Measurements from ENCODE around the gene TRIM63. TPM values are rescaled to one million over a fixed set of nuclear protein-coding genes. Genes with fewer than 3 reads are reported as not detected.

Gene TRIM63
- total and polyA plus RNA-seq, 4 donors, result not detected

DNA sequence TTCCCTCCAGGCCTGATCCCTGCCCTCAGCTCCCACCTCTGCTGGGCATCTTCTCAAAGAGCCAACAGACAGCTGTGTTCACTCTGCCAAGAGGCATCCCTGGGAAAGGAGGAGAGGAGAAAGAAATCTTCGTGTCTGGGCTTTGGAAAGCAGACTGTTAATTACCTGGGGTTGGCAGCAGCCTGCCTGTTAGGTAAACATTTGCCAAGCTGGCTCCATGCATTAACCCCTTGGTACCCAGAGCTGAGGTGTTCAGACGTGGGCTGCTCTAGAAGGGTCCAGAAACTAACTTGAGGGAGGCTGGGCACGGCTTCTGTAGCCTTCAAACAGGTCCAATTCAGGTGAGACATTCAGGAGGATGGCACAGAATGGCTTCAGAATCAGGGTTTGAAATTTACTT, 54.6 kb downstream of the TRIM63 start:
- DNase-seq (ENCODE audit: low read depth in 4 of 6, low spot score in 6 of 6), result peak in 1 of 6 donors; percentile 25
- H3K27ac ChIP-seq (ENCODE audit: low read depth, low read length), result no peak overlapping the region

DNA sequence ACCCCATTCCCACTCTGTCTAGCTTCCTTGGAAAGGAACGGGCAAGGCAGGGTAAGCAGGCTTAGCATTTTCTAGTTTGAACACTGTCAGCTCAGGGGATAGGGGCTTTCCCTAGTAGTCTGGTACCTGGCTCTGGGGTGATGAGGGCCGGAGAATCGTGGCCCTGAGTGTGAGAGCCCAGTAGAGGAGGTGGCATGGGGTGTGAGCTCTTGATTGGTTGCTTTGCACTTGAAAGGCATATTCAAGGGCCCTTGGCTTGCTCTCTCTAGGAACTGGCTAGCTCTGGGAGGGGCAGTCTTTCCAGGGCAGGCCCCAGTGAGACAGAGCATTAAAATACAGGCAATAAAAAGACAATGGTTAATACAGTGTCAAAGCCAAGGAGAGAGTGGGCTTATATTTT, 56.6 kb downstream of the TRIM63 start:
- no peaks in the 10 kb centered on the region for H3K36me3 ChIP-seq (ENCODE audit: control insufficient read depth, insufficient read depth, low read length)
- no peak overlapping the region for H3K4me3 ChIP-seq (ENCODE audit: low read depth, low read length)
- H3K9me3 ChIP-seq (ENCODE audit: control insufficient read depth, insufficient read depth, low read length), result no peaks in the 10 kb centered on the region
- H3K27me3 ChIP-seq (ENCODE audit: control insufficient read depth, insufficient read depth, low read length), result no peaks in the 10 kb centered on the region
- no peak overlapping the region for H3K27ac ChIP-seq (ENCODE audit: low read depth, low read length)
- DNase-seq (ENCODE audit: low read depth in 4 of 6, low spot score in 6 of 6), result no peak
- H3K4me1 ChIP-seq (ENCODE audit: control insufficient read depth, insufficient read depth, low read length), result peaks cover under 1% of the 10 kb centered on the region
- 50% methylated on average over 3 of the region's 3 CpGs for WGBS (ENCODE audit: insufficient coverage)

More for the DNA sequence above, 54.6 kb downstream of the TRIM63 start:
- H3K27me3 ChIP-seq (ENCODE audit: control insufficient read depth, insufficient read depth, low read length), result no peaks in the 10 kb centered on the region
- 45% methylated on average over 3 of the region's 3 CpGs for WGBS (ENCODE audit: insufficient coverage)
- H3K9me3 ChIP-seq (ENCODE audit: control insufficient read depth, insufficient read depth, low read length), result no peaks in the 10 kb centered on the region
- H3K36me3 ChIP-seq (ENCODE audit: control insufficient read depth, insufficient read depth, low read length), result no peaks in the 10 kb centered on the region
- peaks cover 20% of the 10 kb centered on the region for H3K4me1 ChIP-seq (ENCODE audit: control insufficient read depth, insufficient read depth, low read length)
- no peak overlapping the region for H3K4me3 ChIP-seq (ENCODE audit: low read depth, low read length)

DNA sequence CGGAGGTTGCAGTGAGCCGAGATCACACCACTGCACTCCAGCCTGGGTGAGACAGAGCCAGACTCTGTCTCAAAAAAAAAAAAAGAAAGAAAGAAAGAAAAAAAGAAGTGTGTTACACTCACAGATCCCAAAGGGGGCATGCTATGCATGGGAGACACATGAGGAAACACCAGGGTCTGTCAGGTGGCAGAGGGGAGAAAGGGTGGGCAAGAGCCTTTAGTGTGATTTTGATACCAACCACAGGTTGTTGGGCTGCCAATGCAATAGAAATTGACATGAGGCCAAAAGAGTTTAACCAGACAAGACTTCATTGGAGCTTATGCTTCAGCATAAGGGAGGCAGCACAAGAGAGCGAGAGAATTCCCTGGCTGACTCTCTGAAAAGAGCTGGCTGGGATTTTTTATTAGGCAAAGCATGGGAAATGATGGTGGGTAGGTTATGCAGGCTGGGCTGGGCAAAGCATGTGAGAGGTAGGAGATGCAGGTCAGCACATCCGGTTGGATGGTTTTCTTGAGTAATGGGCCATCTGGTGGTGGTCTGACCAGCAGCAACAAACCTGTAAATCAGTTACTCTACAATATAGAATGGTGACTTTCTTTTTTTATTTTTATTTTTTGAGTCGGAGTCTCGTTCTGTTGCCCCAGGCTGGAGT, 57.5 kb downstream of the TRIM63 start:
- no peaks in the 10 kb centered on the region for H3K36me3 ChIP-seq (ENCODE audit: control insufficient read depth, insufficient read depth, low read length)
- 73% methylated on average over 3 of the region's 6 CpGs for WGBS (ENCODE audit: insufficient coverage)
- DNase-seq (ENCODE audit: low read depth in 4 of 6, low spot score in 6 of 6), result peak in 2 of 6 donors; percentile 68 to 84
- H3K27me3 ChIP-seq (ENCODE audit: control insufficient read depth, insufficient read depth, low read length), result no peaks in the 10 kb centered on the region
- no peaks in the 10 kb centered on the region for H3K4me1 ChIP-seq (ENCODE audit: control insufficient read depth, insufficient read depth, low read length)
- no peak overlapping the region for H3K27ac ChIP-seq (ENCODE audit: low read depth, low read length)
- no peaks in the 10 kb centered on the region for H3K9me3 ChIP-seq (ENCODE audit: control insufficient read depth, insufficient read depth, low read length)
- H3K4me3 ChIP-seq (ENCODE audit: low read depth, low read length), result no peak overlapping the region

DNA sequence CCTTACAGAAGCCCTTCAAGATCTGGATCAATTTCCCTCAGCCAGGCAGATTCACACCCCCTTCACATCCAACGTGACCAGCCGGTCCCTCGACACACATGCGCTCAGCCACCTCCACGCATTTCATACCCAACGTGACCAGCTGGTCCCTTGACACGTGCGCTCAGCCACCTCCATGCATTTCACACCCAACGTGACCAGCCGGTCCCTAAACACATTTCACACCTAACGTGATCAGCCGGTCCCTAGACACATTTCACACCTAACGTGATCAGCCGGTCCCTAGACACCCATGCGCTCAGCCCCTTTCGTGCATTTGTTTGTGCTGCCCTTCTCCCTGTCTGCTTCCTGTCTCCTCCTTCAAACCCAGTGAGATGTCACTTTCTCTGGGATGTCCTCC, 60.7 kb downstream of the TRIM63 start:
- no peaks in the 10 kb centered on the region for H3K4me1 ChIP-seq (ENCODE audit: control insufficient read depth, insufficient read depth, low read length)
- H3K9me3 ChIP-seq (ENCODE audit: control insufficient read depth, insufficient read depth, low read length), result no peaks in the 10 kb centered on the region
- H3K4me3 ChIP-seq (ENCODE audit: low read depth, low read length), result no peak overlapping the region
- 86% methylated on average over 16 of the region's 16 CpGs for WGBS (ENCODE audit: insufficient coverage)
- no peak overlapping the region for H3K27ac ChIP-seq (ENCODE audit: low read depth, low read length)
- no peaks in the 10 kb centered on the region for H3K36me3 ChIP-seq (ENCODE audit: control insufficient read depth, insufficient read depth, low read length)
- DNase-seq (ENCODE audit: low read depth in 4 of 6, low spot score in 6 of 6), result no peak
- H3K27me3 ChIP-seq (ENCODE audit: control insufficient read depth, insufficient read depth, low read length), result no peaks in the 10 kb centered on the region

DNA sequence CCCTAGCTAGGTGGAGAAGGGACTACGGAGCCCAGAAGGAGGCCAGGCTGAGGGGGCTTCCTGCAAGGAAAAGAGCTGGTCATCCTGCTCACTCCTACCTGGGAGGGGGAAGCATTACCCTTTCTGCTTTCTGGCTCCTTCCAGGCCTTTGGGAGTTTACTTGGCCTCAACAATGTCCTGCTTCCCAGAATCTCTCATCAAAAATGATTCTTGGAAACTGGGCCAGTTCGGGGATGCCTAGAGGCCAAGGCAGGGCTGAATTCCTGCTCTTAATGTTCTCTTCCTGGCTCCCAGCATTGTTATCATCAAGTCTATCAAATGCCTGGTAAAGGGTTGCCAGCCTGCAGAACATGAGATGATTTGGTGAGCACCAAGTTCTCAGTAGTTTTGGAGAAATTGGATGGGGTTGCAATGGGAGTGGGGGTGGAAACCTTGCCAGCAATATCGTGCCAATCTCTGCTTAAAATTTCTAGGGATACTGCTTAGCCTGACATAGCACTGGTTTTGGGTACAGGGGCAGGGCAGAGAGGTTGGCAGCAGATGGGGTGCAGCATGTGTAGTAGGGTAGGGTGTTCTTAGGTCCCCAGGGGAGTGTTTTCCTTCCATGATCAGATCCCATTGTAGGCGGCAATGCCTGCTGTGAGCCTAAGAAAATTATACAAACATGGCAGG, 61.9 kb downstream of the TRIM63 start:
- DNase-seq (ENCODE audit: low read depth in 4 of 6, low spot score in 6 of 6), result no peak
- no peaks in the 10 kb centered on the region for H3K27me3 ChIP-seq (ENCODE audit: control insufficient read depth, insufficient read depth, low read length)
- H3K27ac ChIP-seq (ENCODE audit: low read depth, low read length), result no peak overlapping the region
- no peaks in the 10 kb centered on the region for H3K4me1 ChIP-seq (ENCODE audit: control insufficient read depth, insufficient read depth, low read length)
- 72% methylated on average over 4 of the region's 4 CpGs for WGBS (ENCODE audit: insufficient coverage)
- no peaks in the 10 kb centered on the region for H3K36me3 ChIP-seq (ENCODE audit: control insufficient read depth, insufficient read depth, low read length)
- no peak overlapping the region for H3K4me3 ChIP-seq (ENCODE audit: low read depth, low read length)
- no peaks in the 10 kb centered on the region for H3K9me3 ChIP-seq (ENCODE audit: control insufficient read depth, insufficient read depth, low read length)

DNA sequence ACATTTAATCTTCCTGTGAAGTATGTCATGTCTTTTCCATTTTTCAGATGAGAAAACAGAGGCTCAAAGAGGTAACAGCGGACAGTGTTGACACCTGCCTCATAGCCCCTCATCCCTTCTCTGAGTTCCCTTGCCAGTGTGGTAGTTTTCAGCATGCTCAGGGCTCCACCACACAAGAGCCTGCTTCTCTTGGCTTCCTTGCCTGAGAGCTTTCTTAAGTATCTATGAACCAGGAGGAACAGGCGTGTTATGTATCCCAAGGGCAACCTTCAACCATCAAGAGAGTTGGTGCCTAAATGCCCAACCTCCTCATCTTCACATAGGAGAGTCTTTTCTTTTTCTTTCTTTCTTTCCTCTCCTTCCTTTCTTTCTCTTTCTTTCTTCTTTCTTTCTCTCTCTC, 63.7 kb downstream of the TRIM63 start:
- WGBS (ENCODE audit: insufficient coverage), result 57% methylated on average over 2 of the region's 2 CpGs
- no peaks in the 10 kb centered on the region for H3K36me3 ChIP-seq (ENCODE audit: control insufficient read depth, insufficient read depth, low read length)
- no peak overlapping the region for H3K4me3 ChIP-seq (ENCODE audit: low read depth, low read length)
- no peaks in the 10 kb centered on the region for H3K27me3 ChIP-seq (ENCODE audit: control insufficient read depth, insufficient read depth, low read length)
- H3K27ac ChIP-seq (ENCODE audit: low read depth, low read length), result no peak overlapping the region
- no peak for DNase-seq (ENCODE audit: low read depth in 4 of 6, low spot score in 6 of 6)
- H3K9me3 ChIP-seq (ENCODE audit: control insufficient read depth, insufficient read depth, low read length), result no peaks in the 10 kb centered on the region
- H3K4me1 ChIP-seq (ENCODE audit: control insufficient read depth, insufficient read depth, low read length), result peaks cover 1% of the 10 kb centered on the region

DNA sequence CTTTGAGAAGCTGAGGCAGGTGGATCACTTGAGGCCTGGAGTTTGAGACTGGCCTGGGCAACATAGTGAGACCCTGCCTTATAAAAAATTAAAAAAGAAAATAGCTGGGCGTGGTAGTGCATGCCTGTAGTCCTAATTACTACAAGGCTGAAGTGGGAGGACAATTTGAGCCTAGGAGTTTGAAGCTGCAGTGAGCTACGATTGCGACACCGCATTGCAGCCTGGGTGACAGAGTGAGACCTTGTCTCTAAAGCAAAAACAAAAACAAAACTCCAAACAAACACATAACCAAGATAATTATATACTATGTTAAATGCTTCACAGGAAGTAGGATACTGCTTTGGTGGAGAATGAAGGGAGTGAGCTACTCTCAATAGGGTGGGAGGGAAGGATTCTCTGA, 64.2 kb downstream of the TRIM63 start:
- Histone ChIP-seq H3K4me1 (ENCODE audit: control insufficient read depth, insufficient read depth, low read length) (peaks cover 6% of the 10 kb centered on the region), H3K4me3 (ENCODE audit: low read depth, low read length) (no peak overlapping the region), H3K27me3 (ENCODE audit: control insufficient read depth, insufficient read depth, low read length) (no peaks in the 10 kb centered on the region), H3K36me3 (ENCODE audit: control insufficient read depth, insufficient read depth, low read length) (no peaks in the 10 kb centered on the region), H3K9me3 (ENCODE audit: control insufficient read depth, insufficient read depth, low read length) (no peaks in the 10 kb centered on the region), H3K27ac (ENCODE audit: low read depth, low read length) (no peak overlapping the region)
- 86% methylated on average over 1 of the region's 4 CpGs for WGBS (ENCODE audit: insufficient coverage)
- no peak for DNase-seq (ENCODE audit: low read depth in 4 of 6, low spot score in 6 of 6)

Small RNAs within 50 kb of the gene (small RNA-seq; reads per million reads assigned to genes)
- gene RF00283 (ENCODE audit: low replicate concordance), result not detected
- gene RF00492 (ENCODE audit: low replicate concordance), result not detected

Other genes starting within 250 kb of the TRIM63 start
- 10 to 100 TPM; 48.6 to 78.9 TPM for gene MTFR1L, start 247.7 kb downstream of the TRIM63 start, total RNA-seq
- gene MTFR1L, start 247.7 kb downstream of the TRIM63 start, polyA plus RNA-seq (ENCODE audit: insufficient read length in 2 of 2), result 100 to 1,000 TPM; 120 to 132 TPM
- gene AUNIP, start 208.2 kb downstream of the TRIM63 start, total RNA-seq, result 1 to 10 TPM; 1.8 to 2.3 TPM
- 1 to 10 TPM; 2.2 to 3.9 TPM for gene AUNIP, start 208.2 kb downstream of the TRIM63 start, polyA plus RNA-seq (ENCODE audit: insufficient read length in 2 of 2)
- 1 to 10 TPM; 7.6 to 10.0 TPM for gene PAQR7, start 191.9 kb downstream of the TRIM63 start, total RNA-seq
- gene PAQR7, start 191.9 kb downstream of the TRIM63 start, polyA plus RNA-seq (ENCODE audit: insufficient read length in 2 of 2), result 10 to 100 TPM; 15.2 to 18.8 TPM
- 100 to 1,000 TPM; 258 to 645 TPM for gene STMN1, start 161.2 kb downstream of the TRIM63 start, total RNA-seq
- 1,000 to 10,000 TPM; 1,353 to 1,551 TPM for gene STMN1, start 161.2 kb downstream of the TRIM63 start, polyA plus RNA-seq (ENCODE audit: insufficient read length in 2 of 2)
- 10 to 100 TPM in 1 of 2 donors, 1 to 10 TPM in 1; 6.6 to 11.1 TPM for gene PAFAH2, start 69.6 kb downstream of the TRIM63 start, total RNA-seq
- 1 to 10 TPM; 6.8 to 9.5 TPM for gene PAFAH2, start 69.6 kb downstream of the TRIM63 start, polyA plus RNA-seq (ENCODE audit: insufficient read length in 2 of 2)
- 1 to 10 TPM; 2.3 to 3.0 TPM for gene EXTL1, start 45.9 kb downstream of the TRIM63 start, total RNA-seq
- gene EXTL1, start 45.9 kb downstream of the TRIM63 start, polyA plus RNA-seq (ENCODE audit: insufficient read length in 2 of 2), result 10 to 100 TPM; 12.9 to 14.8 TPM
- under 1 TPM in 1 of 2 donors, not detected in 1; 0.11 TPM for gene SLC30A2, start 21.5 kb downstream of the TRIM63 start, total RNA-seq
- gene SLC30A2, start 21.5 kb downstream of the TRIM63 start, polyA plus RNA-seq (ENCODE audit: insufficient read length in 2 of 2), result under 1 TPM; 0.19 to 0.26 TPM
- 10 to 100 TPM; 15.1 to 24.8 TPM for gene PDIK1L, start 44.2 kb upstream of the TRIM63 start, total RNA-seq
- gene PDIK1L, start 44.2 kb upstream of the TRIM63 start, polyA plus RNA-seq (ENCODE audit: insufficient read length in 2 of 2), result 10 to 100 TPM; 21.6 to 28.8 TPM
- 1 to 10 TPM in 1 of 2 donors, under 1 TPM in 1; 0.10 to 1.7 TPM for gene FAM110D, start 91.4 kb upstream of the TRIM63 start, total RNA-seq
- gene FAM110D, start 91.4 kb upstream of the TRIM63 start, polyA plus RNA-seq (ENCODE audit: insufficient read length in 2 of 2), result 1 to 10 TPM; 1.3 to 1.8 TPM
- gene C1orf232, start 101.3 kb upstream of the TRIM63 start, total RNA-seq, result under 1 TPM in 1 of 2 donors, not detected in 1; 0.50 TPM
- 1 to 10 TPM; 1.1 to 1.4 TPM for gene C1orf232, start 101.3 kb upstream of the TRIM63 start, polyA plus RNA-seq (ENCODE audit: insufficient read length in 2 of 2)
- 10 to 100 TPM in 1 of 2 donors, 1 to 10 TPM in 1; 9.3 to 17.6 TPM for gene ZNF593, start 102.3 kb upstream of the TRIM63 start, total RNA-seq
- 10 to 100 TPM; 17.3 to 21.1 TPM for gene ZNF593, start 102.3 kb upstream of the TRIM63 start, polyA plus RNA-seq (ENCODE audit: insufficient read length in 2 of 2)
- not detected for gene ZNF593OS, start 104.2 kb upstream of the TRIM63 start, total RNA-seq
- 1 to 10 TPM; 2.3 to 2.7 TPM for gene ZNF593OS, start 104.2 kb upstream of the TRIM63 start, polyA plus RNA-seq (ENCODE audit: insufficient read length in 2 of 2)
- gene CNKSR1, start 109.9 kb upstream of the TRIM63 start, total RNA-seq, result 1 to 10 TPM; 1.8 to 2.0 TPM
- gene CNKSR1, start 109.9 kb upstream of the TRIM63 start, polyA plus RNA-seq (ENCODE audit: insufficient read length in 2 of 2), result 10 to 100 TPM in 1 of 2 donors, 1 to 10 TPM in 1; 6.1 to 11.2 TPM
- under 1 TPM in 1 of 2 donors, not detected in 1; 0.11 TPM for gene CATSPER4, start 123.0 kb upstream of the TRIM63 start, total RNA-seq
- gene CATSPER4, start 123.0 kb upstream of the TRIM63 start, polyA plus RNA-seq (ENCODE audit: insufficient read length in 2 of 2), result under 1 TPM in 1 of 2 donors, not detected in 1; 0.14 TPM
- 10 to 100 TPM; 14.7 to 16.1 TPM for gene CEP85, start 166.6 kb upstream of the TRIM63 start, total RNA-seq
- 10 to 100 TPM; 17.3 to 20.3 TPM for gene CEP85, start 166.6 kb upstream of the TRIM63 start, polyA plus RNA-seq (ENCODE audit: insufficient read length in 2 of 2)
- 10 to 100 TPM; 12.4 to 44.7 TPM for gene SH3BGRL3, start 212.5 kb upstream of the TRIM63 start, total RNA-seq
- gene SH3BGRL3, start 212.5 kb upstream of the TRIM63 start, polyA plus RNA-seq (ENCODE audit: insufficient read length in 2 of 2), result 100 to 1,000 TPM; 226 to 228 TPM
- gene UBXN11, start 239.0 kb upstream of the TRIM63 start, total RNA-seq, result 10 to 100 TPM in 1 of 2 donors, 1 to 10 TPM in 1; 7.5 to 23.7 TPM
- 10 to 100 TPM; 32.3 to 39.1 TPM for gene UBXN11, start 239.0 kb upstream of the TRIM63 start, polyA plus RNA-seq (ENCODE audit: insufficient read length in 2 of 2)

All from spinal cord (tissue), 10 donors.